NCI-H446 treated with DMSO at 0.1 percent for 48 hours (cell line): ENCODE data around the gene GYPE.
A peak's percentile ranks its signal among the peaks of the same experiment; 100 is the strongest.
"Not testable (repeated sequence)": the region's sequence is repeated elsewhere in the genome, so short reads cannot be mapped to it uniquely, and the experiment has no call there.

Experiments
- DNase-seq: peaks from one replicate; lab custom pipeline; 2025; lab: John Stamatoyannopoulos, UW

Gene GYPE

DNA sequence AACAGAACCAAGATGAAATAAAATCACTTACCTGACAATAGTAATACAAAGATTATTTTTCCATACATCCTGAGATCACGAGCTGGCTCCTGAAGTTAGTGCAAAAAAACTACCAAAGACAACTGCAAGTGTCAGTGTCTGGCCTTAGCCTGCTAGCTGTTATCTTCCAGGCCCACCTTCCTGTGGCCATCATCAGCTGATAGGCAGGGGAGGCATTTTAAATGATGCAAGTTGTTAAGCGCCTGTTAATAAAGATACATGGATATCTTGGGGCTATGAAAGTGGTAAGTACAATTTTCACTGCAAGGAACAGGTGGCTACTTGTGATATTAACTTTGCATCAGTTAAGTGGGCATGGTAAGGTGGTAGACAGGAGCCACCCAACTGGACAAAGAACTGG, at the start of gene GYPE:
Gene GYPE (minus strand): TSS at position 120 of the 400 bp plus-strand sequence. CDS start 52 bp downstream, at position 68.
- DNase-seq: not testable (repeated sequence)

DNA sequence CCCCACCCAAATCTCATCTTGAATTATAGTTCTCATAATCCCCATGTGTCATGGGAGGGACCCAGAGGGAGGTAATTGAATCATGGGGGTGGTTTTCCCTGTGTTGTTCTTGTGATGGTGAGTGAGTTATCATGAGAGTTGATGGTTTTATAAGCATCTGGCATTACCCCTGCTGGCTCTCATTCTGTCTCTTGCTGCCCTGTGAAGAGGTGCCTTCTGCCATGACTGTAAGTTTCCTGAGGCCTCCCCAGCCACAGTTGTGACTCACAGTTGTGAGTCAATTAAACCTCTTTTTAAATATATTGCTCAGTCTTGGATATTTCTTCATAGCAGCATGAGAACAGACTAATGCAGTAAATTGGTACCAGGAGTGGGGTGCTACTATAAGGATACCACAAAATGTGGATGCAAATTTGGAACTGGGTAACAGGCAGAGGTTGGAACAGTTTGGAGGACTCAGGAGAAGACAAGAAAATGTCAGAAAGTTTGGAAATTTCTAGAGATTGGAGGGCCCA, 46.2 kb upstream of the GYPE start:
- DNase-seq: not testable (repeated sequence)

- not testable (repeated sequence) for DNase-seq
Measured at GRCh38 chr4:143950967-143951366, 45.6 kb upstream of the GYPE start.

- DNase-seq: not testable (repeated sequence)
Measured at GRCh38 chr4:143950185-143950584, 44.8 kb upstream of the GYPE start.

- DNase-seq: not testable (repeated sequence)
Measured at GRCh38 chr4:143947493-143947892, 42.1 kb upstream of the GYPE start.

DNA sequence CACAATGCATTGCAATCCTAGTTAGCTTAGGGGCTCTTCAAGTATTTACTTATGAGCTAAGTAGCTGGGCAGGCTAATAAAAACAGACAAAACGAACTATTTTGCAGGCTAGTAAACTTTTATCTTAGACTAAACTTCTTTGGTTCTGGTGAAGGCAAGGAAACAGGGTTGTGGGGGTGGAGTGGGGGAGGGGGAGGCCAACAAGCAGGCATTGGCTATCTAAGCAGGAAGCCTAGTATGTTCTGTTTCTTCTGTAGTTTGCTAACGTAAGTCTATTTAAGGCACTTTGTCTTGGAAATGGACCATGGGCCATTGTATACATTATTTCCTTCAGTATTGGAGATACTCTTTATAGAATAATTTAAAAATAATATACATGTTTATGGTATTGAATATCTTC, 35.3 kb upstream of the GYPE start:
- DNase-seq: not testable (repeated sequence)

DNA sequence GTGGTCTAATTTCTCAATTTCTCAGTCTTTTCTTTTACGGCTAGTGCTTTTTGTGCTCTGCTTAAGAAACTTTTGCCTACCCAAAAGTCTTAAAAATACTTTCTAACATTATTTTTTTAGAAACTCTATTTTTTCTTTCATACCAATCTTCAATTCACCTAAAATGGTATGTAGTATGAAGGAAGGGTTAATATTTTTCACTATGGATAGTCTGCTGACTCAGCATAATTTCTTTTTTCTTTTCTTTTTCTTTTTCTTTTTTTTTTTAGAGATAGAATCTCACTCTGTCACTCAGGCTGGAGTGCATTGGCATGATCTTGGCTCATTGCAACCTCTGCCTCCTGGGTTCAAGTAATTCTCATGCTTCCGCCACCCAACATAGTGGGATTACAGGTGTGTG, 34.2 kb upstream of the GYPE start:
- DNase-seq: no peak

DNA sequence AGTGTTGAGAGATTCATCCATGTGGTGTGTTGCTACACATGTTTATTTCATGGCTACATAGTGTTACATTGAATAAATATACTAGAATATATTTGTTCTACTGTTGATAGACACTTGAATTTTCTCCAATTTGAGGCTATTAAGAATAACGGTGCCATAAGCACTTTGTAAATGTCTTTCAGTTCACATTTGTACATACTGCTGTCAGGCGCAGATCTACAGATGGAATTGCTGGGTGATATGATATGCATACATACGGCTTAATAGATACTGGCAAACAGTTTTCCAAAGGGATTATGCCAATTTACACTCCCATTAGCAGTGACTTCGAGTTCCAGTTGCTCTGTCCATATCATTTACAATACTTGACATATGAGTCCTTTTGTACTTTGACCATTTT, 33.5 kb upstream of the GYPE start:
- not testable (repeated sequence) for DNase-seq

DNA sequence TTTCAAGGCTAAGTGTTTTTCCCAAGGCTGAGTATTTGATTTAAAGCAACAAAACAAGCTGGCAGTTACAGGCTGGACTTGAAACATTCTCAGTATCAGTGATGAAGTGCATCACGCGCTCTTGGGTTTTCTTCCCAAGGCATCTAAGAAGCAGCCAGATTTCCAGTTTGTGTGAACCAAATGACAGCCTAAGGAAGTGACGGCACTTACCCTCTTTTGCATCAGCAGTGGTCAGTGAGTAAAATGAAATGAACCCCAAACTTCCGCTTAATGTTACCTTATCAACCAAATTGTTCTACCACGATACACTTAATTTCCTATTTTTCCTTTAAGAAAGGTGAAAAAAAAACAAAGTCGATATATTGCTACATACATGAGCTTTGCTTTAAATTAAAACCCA, 15.8 kb upstream of the GYPE start:
- DNase-seq: no peak

DNA sequence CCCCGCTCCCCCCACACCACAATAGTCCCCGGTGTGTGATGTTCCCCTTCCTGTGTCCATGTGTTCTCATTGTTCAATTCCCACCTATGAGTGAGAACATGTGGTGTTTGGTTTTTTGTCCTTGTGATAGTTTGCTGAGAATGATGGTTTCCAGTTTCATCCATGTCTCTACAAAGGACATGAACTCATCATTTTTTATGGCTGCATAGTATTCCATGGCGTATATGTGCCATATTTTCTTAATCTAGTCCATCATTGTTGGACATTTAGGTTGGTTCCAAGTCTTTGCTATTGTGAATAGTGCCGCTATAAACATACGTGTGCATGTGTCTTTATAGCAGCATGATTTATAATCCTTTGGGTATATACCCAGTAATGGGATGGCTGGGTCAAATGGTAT, 11.1 kb upstream of the GYPE start:
- not testable (repeated sequence) for DNase-seq

- DNase-seq: not testable (repeated sequence)
Measured at GRCh38 chr4:143912478-143912877, 7.1 kb upstream of the GYPE start.

- not testable (repeated sequence) for DNase-seq
Measured at GRCh38 chr4:143911528-143912417, 6.4 kb upstream of the GYPE start.

- not testable (repeated sequence) for DNase-seq
Measured at GRCh38 chr4:143910906-143911305, 5.5 kb upstream of the GYPE start.

DNA sequence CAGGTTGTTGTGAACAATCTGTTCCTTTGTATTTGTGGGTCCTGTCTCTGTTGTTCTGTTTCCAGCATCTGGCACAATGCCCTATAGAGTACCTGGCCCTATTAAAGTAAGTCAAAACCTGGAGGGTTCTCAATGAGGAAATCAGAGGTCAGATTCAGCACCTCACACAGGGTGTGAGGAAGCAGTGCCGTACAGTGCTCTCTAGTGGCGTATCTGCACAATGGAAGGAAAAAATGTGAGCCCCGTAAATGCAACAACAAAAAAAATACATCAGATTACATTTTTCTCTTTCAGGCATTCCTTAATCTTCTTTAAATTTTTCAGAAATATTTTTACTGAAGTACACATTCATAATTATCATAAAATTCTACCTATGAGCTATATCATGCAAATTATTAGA, 2.5 kb upstream of the GYPE start:
- DNase-seq: peak; percentile 0

GRCh38 chr4:143904431-143904830, 928 bp downstream of the GYPE start:
- not testable (repeated sequence) for DNase-seq

DNA sequence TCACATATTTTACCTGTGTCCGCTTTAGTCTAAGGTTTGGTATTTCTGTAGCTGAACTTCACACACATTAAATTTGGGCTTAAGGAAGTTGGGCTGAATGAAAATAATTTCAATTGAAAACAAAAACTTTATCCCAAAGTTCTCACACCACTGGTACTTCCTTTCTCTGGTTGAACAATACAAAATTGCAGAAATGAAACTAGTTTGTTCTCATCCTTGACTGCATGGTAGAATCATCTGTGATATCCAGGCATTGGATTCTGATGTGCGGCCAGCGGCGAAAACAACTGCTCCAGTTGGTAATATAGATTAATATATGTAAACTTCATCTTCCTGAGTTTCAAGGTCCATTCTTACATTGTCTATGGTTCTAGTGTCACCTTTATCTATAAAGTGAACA, 15.0 kb downstream of the GYPE start:
- DNase-seq: not testable (repeated sequence)

- not testable (repeated sequence) for DNase-seq
Measured at GRCh38 chr4:143888189-143888588, 17.2 kb downstream of the GYPE start.

DNA sequence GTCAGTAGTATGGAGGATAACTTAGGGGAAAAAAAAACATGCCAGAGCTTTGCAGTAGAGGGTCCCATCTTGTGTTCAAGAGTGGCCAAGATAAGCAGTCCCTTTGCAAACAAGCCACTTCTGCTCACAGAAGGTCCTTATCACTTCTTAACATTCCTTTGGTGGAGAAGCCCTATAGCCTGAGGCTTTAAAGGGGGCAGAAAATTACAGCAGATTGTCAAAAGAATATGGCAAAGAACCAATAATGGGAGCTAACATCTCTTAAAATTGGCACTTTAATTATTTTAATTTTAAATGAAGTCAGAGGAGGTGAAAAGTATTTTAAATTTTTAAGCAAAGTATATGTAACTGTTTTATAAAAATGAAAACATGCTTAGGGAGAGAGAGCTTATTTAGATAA, 20.4 kb downstream of the GYPE start:
- not testable (repeated sequence) for DNase-seq

DNA sequence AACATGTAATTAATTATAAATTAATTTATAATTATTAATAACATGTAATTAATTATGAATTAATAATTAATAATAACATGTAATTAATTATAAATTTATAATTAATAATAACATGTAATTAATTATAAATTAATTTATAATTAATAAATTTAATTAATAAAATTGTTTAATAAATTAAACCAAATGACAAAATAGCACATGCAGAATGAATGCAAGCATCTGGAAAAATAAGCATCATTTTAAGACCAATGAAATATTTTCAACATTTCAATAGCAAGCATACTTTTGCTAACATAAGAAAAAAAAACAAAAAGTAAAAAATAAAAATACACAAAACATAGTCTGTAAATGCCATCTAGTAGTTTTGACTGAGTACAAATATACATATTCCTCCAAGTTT, 21.8 kb downstream of the GYPE start:
- no peak for DNase-seq

DNA sequence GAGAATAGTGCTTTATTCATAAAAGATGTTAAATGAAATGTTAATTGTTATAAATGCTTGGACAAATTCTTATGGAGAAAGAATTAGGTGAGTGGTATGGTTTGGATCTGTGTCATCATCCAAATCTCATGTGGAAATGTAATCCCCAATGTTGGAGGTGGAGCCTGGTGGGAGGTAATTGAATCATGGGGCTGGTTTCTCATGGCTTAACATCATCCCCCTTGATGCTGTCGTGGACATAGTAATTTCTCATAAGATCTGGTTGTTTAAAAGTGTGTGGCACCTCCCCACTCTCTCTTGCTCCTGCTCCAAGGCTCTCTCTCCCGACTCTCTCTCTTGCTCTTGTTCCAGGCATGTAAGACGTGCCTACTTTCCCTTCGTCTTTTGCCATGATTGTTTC, 22.5 kb downstream of the GYPE start:
- no peak for DNase-seq

- not testable (repeated sequence) for DNase-seq
Measured at GRCh38 chr4:143879561-143879960, 25.8 kb downstream of the GYPE start.

GRCh38 chr4:143875357-143875756, 30.0 kb downstream of the GYPE start:
- DNase-seq: not testable (repeated sequence)

DNA sequence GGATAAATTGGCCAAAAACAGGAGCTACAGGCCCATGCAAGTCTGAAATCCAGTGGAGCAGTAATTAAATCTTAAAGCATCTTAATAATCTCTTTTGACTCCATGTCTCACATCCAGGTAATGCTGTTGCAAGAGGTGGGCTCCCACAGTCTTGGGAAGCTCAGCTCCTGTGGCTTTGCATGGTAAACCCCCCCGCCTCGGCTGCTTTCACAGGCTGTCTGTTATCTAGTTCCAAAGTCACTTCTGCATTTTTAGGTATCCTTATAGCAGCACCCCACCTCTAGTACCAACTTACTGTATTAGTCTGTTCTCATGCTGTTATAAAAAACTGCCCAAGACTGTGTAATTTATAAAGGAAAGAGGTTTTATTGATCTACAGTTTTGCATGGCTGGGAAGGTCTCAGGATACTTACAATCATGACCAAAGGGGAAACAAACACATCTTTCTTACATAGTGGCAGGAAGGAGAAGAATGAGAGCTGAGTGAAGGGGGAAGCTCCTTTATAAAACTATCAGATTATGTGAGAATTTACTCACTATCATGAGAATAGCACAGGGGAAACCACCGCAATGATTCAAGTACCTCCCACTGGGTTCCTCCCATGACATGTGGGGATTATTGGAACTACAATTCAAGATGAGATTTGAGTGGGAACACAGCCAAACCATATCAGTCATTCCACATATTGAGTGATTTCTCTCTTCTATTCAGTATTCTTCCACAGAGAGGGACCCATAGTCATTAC, 34.7 kb downstream of the GYPE start:
- not testable (repeated sequence) for DNase-seq
